HEK293T (cell line): ENCODE measurements around the gene PP2D1.
"Not testable (repeated sequence)": the region's sequence is repeated elsewhere in the genome, so short reads cannot be mapped to it uniquely, and the experiment has no call there.

Experiments used
- CTCF ChIA-PET: fragments of 350-600 bp; formaldehyde crosslinking; extraction: SDS; loops from one replicate; lab custom pipeline; 2021; ENCODE audit warnings: antibody characterized with exemption, inconsistent platforms; lab: Yijun Ruan, JAX
- POLR2A ChIA-PET: fragments of 350-600 bp; formaldehyde crosslinking; extraction: SDS; loops from one replicate; lab custom pipeline; 2020; ENCODE audit warnings: antibody characterized with exemption, inconsistent platforms; lab: Yijun Ruan, JAX
- DNase-seq: peaks from one replicate; pipeline ENCODE4 v3.0.0; 2012; ENCODE audit warnings: mixed read lengths; ENCODE audit errors: extremely low spot score
- ARNT ChIP-seq: fragments of 450-650 bp; IDR thresholded peaks from 2 replicates; pipeline ENCODE4 v1.6.1; 2017; ENCODE audit warnings: mild to moderate bottlenecking
- BHLHE40 ChIP-seq: fragments of 450-650 bp; IDR thresholded peaks from 2 replicates; pipeline ENCODE4 v1.6.1; 2016; ENCODE audit warnings: mild to moderate bottlenecking, moderate library complexity, borderline replicate concordance
- CTBP1 ChIP-seq: fragments of 450-650 bp; IDR thresholded peaks from 2 replicates; pipeline ENCODE4 v1.6.1; 2016; ENCODE audit warnings: borderline replicate concordance
- ELF4 ChIP-seq: fragments of 450-650 bp; IDR thresholded peaks from 2 replicates; pipeline ENCODE4 v1.6.1; 2017; ENCODE audit warnings: antibody characterized with exemption
- FOXA1 ChIP-seq: fragments of 450-650 bp; IDR thresholded peaks from 2 replicates; pipeline ENCODE4 v1.6.1; 2016; ENCODE audit warnings: mild to moderate bottlenecking
- FOXK2 ChIP-seq: fragments of 450-650 bp; IDR thresholded peaks from 2 replicates; pipeline ENCODE4 v1.6.1; 2016; ENCODE audit warnings: mild to moderate bottlenecking
- FOXM1 ChIP-seq: fragments of 450-650 bp; IDR thresholded peaks from 2 replicates; pipeline ENCODE4 v1.6.1; 2017; ENCODE audit warnings: mild to moderate bottlenecking, borderline replicate concordance
- HDGF ChIP-seq: fragments of 450-650 bp; IDR thresholded peaks from 2 replicates; pipeline ENCODE4 v1.6.1; 2017; ENCODE audit warnings: antibody characterized with exemption, borderline replicate concordance
- L3MBTL2 ChIP-seq: fragments of 450-650 bp; conservative IDR thresholded peaks from 2 replicates; pipeline ENCODE4 v1.6.1; 2016; ENCODE audit warnings: mild to moderate bottlenecking
- LEF1 ChIP-seq: fragments of 450-650 bp; IDR thresholded peaks from 2 replicates; pipeline ENCODE4 v1.6.1; 2017; ENCODE audit warnings: mild to moderate bottlenecking, borderline replicate concordance
- NFRKB ChIP-seq: fragments of 450-650 bp; IDR thresholded peaks from 2 replicates; pipeline ENCODE4 v1.6.1; 2016; ENCODE audit warnings: mild to moderate bottlenecking, moderate library complexity
- SP1 ChIP-seq: fragments of 450-650 bp; IDR thresholded peaks from 2 replicates; pipeline ENCODE4 v1.6.1; 2017
- SUZ12 ChIP-seq: fragments of 450-650 bp; IDR thresholded peaks from 2 replicates; pipeline ENCODE4 v1.6.1; 2016; ENCODE audit warnings: mild to moderate bottlenecking
- TARDBP ChIP-seq: fragments of 450-650 bp; IDR thresholded peaks from 2 replicates; pipeline ENCODE4 v1.6.1; 2016
- ZNF384 ChIP-seq: fragments of 450-650 bp; IDR thresholded peaks from 2 replicates; pipeline ENCODE4 v1.6.1; 2016
- TF ChIP-seq, protein P1 (sequence below): fragments of 450-650 bp; IDR thresholded peaks from 2 replicates; pipeline ENCODE4 v1.6.1; 2016

The PP2D1 gene

DNA sequence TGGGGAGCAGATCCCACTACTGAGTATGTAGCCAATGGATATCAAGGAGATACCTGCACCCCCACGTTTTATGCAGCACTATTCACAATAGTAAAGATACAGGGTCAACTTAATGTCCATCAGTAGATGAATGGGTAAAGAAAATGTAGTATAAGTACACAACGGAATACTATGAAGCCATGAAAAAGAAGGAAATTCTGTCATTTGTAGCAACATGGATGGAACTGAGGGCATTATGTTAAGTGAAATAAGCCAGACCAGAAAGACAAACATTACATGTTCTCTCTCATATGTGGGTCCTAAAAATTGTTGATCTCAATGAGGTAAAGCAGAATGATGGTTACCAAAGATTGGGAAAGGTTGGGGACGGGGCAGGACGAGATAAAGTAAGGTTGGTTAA lies 14.6 kb downstream of the PP2D1 start:
- POLR2A ChIA-PET = no interaction called here
- CTCF ChIA-PET = no interaction called here
- TF ChIP-seq NFRKB (no peak), SP1 (no peak), BHLHE40 (no peak), ARNT (no peak), HDGF (no peak), CTBP1 (no peak), SUZ12 (no peak), ELF4 (no peak)

DNA sequence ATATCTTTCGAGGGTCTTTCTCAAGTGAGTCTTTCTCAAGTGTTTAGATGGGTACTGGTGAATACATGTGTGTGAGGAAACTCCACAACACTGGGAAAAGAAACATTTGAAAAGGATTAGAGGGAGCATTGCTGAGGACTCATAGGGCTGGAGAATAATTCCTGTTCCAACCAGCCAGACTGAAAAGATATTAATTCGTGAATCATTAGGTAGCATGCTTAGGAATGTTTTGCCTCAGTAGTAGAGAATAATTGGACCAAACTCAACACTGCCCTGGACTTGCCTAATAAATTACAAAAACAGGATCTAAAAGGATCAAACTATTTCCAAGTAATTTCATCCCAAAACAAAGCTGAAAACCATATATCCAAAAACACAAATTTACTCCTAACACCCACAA lies 17.3 kb downstream of the PP2D1 start:
- POLR2A ChIA-PET = no interaction called here
- TF ChIP-seq SUZ12 (no peak), ARNT (no peak), NFRKB (no peak), FOXA1 (no peak), TARDBP (no peak), BHLHE40 (no peak), ELF4 (no peak), FOXM1 (no peak)
- TF ChIP-seq, protein P1, sequence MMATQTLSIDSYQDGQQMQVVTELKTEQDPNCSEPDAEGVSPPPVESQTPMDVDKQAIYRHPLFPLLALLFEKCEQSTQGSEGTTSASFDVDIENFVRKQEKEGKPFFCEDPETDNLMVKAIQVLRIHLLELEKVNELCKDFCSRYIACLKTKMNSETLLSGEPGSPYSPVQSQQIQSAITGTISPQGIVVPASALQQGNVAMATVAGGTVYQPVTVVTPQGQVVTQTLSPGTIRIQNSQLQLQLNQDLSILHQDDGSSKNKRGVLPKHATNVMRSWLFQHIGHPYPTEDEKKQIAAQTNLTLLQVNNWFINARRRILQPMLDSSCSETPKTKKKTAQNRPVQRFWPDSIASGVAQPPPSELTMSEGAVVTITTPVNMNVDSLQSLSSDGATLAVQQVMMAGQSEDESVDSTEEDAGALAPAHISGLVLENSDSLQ = no peak
- no peak for DNase-seq
- CTCF ChIA-PET = no interaction called here

More for the DNA sequence above, 14.6 kb downstream of the PP2D1 start:
- no peak for DNase-seq

DNA sequence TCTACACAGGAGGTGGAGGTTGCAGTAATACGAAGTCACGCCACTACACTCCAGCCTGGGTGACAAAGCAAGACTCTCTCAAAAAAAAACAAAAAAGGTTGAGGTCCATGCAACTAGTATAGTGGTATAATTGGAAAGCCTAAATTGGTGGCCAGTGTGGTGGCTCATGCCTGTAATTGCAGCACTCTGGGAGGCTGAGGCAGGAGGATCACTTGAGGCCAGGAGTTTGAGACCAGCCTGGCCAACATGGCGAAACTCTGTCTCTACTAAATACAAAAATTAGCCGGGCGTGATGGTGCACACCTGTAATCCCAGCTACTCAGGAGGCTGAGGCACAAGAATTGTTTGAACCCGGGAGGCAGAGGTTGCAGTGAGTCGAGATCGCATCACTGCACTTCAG lies 23.2 kb downstream of the PP2D1 start:
- CTCF ChIA-PET, POLR2A ChIA-PET, DNase-seq: not testable (repeated sequence)

DNA sequence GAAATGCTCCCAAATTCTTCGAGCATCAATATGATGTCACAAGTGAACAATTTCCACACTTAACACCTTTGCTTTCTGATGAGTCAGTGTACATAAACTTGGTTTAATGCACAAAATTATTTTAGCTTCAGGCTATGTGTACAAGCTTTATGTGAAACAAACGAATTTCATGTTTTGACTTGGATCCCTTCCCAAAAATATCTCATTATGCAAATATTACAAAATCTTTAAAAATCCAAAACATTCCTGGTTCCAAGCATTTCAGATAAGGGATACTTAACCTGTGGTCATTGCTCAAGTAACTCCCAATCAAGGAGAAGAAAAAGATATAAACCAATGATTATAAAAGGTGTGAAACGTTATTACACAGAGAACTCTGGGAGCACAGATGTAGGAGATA lies 40.0 kb downstream of the PP2D1 start:
- ChIA-PET POLR2A (no interaction called here), CTCF (no interaction called here)
- TF ChIP-seq TARDBP (no peak), SUZ12 (no peak), HDGF (no peak), CTBP1 (no peak), ELF4 (no peak), LEF1 (no peak), ARNT (no peak)
- no peak for DNase-seq

DNA sequence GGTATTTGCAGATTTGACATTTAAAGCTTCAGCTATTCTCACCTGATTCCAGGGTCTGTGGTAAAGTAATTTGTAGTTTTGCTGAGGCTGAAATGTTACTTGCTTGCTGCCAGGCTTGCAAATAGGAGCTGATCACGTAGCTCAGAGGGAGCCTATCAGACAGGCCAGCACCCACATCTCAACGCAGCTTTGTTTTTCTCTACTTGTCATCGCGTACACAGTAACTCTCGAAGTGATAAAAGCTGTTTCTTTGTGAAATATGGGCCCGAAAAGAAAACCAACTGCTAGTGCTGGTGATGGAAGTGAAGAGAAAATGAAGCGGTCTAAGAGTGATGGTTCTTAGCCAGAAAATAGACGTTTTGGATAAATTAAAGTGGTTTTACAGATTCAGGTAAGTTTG lies 41.7 kb downstream of the PP2D1 start:
- ChIA-PET POLR2A (no interaction called here), CTCF (interaction anchor here (0.6 kb wide), 1 partner anchor 19 kb away, joined by 3 read pairs; no protein-coding TSS in a partner anchor)
- no peak for TF ChIP-seq FOXM1
- TF ChIP-seq SP1 = no peak
- no peak for TF ChIP-seq BHLHE40
- no peak for TF ChIP-seq ZNF384
- no peak for TF ChIP-seq NFRKB
- TF ChIP-seq L3MBTL2 = no peak
- TF ChIP-seq, protein P1 = no peak
- TF ChIP-seq FOXA1 = no peak
- TF ChIP-seq ARNT = no peak
- TF ChIP-seq LEF1 = no peak
- TF ChIP-seq FOXK2 = no peak
- TF ChIP-seq ELF4 = no peak
- no peak for TF ChIP-seq HDGF
- TF ChIP-seq CTBP1 = no peak

DNA sequence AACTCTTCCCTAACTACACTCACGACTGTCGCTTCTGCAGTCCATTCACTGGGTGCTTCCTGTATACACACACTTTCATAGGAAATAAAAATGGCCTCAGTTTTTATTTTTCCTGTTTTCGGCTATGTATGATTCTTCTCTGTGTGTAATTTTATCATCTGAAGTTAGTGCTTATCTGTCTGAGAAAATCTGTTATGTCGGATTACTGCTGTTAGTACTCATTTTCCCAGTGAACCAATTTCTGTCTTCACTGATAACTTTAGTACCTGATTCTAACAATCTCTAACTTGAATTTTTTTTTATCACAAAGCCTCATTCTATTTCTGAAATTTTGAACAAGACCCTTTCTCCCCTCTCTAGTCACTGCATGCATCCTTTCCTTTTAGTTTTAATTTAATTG lies 44.3 kb downstream of the PP2D1 start:
- ChIA-PET CTCF (no interaction called here), POLR2A (no interaction called here)
- TF ChIP-seq NFRKB (no peak), ELF4 (no peak), CTBP1 (no peak), FOXK2 (no peak), SUZ12 (no peak), HDGF (no peak), ARNT (no peak), L3MBTL2 (no peak), SP1 (no peak), FOXM1 (no peak), ZNF384 (no peak), FOXA1 (no peak), TARDBP (no peak), LEF1 (no peak), BHLHE40 (no peak)
- TF ChIP-seq, protein P1 = no peak
- no peak for DNase-seq

More for the DNA sequence above, 41.7 kb downstream of the PP2D1 start:
- no peak for DNase-seq

DNA sequence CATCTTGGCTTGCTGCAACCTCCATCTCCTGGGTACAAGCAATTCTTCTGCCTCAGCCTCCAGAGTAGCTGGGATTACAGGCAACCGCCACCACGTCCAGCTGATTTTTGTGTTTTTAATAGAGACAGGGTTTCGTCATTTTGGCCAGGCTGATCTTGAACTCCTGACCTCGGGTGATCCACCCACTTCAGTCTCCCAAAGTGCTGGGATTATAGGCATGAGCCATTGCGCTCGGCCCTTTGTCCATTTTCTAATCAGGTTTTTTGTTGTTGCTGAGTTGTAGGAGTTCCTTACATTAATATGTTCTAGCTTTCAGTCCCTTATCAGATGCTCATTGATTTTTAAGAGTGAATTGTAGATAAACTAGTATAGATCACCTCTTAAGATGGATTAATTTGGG lies 44.9 kb downstream of the PP2D1 start:
- POLR2A ChIA-PET = no interaction called here
- no peak for DNase-seq
- CTCF ChIA-PET = no interaction called here
- no peak for TF ChIP-seq FOXK2
- TF ChIP-seq ELF4 = no peak
- no peak for TF ChIP-seq HDGF
- no peak for TF ChIP-seq BHLHE40
- TF ChIP-seq NFRKB = no peak
- TF ChIP-seq, protein P1 = no peak
- TF ChIP-seq CTBP1 = no peak
- no peak for TF ChIP-seq ZNF384
- TF ChIP-seq FOXM1 = no peak
- TF ChIP-seq FOXA1 = no peak
- TF ChIP-seq L3MBTL2 = no peak
- TF ChIP-seq TARDBP = no peak
- TF ChIP-seq ARNT = no peak
- no peak for TF ChIP-seq SUZ12
- TF ChIP-seq LEF1 = no peak
